PC-3 (cell line): ENCODE results near the gene HFM1. TPM values are rescaled to one million over a fixed set of nuclear protein-coding genes. Genes with fewer than 3 reads are reported as not detected.

Experiments used
- ATAC-seq: fragments of 200-7000 bp; cut with Tn5 transposase; 2 replicates; pipeline ENCODE4 v1.9.1; 2020; ENCODE audit warnings: mild to moderate bottlenecking, moderate library complexity
- BruUV-seq: library from RNA; stranded (reverse); fragments of 400-500 nt; replicated peaks from 2 replicates; lab custom pipeline; 2021; lab: Mats Ljungman, UMichigan
- CTCF ChIA-PET: fragments of 300-600 bp; sonication (Branson Sonifier 250); formaldehyde crosslinking; loops from one replicate; lab custom pipeline; 2022; ENCODE audit warnings: antibody characterized with exemption; lab: Charles Lee
- POLR2A ChIA-PET: fragments of 300-600 bp; sonication (Branson Sonifier 250); formaldehyde crosslinking; loops from one replicate; lab custom pipeline; 2022; ENCODE audit warnings: antibody characterized with exemption; ENCODE audit not compliant: unreplicated experiment; lab: Charles Lee
- DNase-seq: peaks from one replicate; pipeline ENCODE4 v3.0.0-alpha.2; 2015
- H2AFZ ChIP-seq: fragments of 300-600 bp; sonication (generic); 2 replicates; pipeline ENCODE4 v1.6.0; 2016; ENCODE audit warnings: antibody characterized with exemption, low read length
- H3F3A ChIP-seq: fragments of 300-600 bp; sonication (generic); one replicate; pipeline ENCODE4 v1.6.0; 2017; ENCODE audit warnings: antibody characterized with exemption, low read length, control low read depth, mild to moderate bottlenecking; ENCODE audit not compliant: unreplicated experiment
- H3K27ac ChIP-seq: fragments of 300-600 bp; sonication (generic); 2 replicates; pipeline ENCODE4 v1.5.1; 2016; ENCODE audit warnings: mild to moderate bottlenecking, low read length
- H3K27me3 ChIP-seq: fragments of 300-600 bp; sonication (generic); 2 replicates; pipeline ENCODE4 v1.6.1; 2016; ENCODE audit warnings: low read length, mixed read lengths
- H3K36me3 ChIP-seq: fragments of 300-600 bp; sonication (generic); 2 replicates; pipeline ENCODE4 v1.6.1; 2016; ENCODE audit warnings: low read depth, mixed run types, low read length, mixed read lengths
- H3K4me1 ChIP-seq: fragments of 300-600 bp; sonication (generic); 2 replicates; pipeline ENCODE4 v1.5.1; 2016; ENCODE audit warnings: low read length; ENCODE audit not compliant: insufficient read depth
- H3K4me2 ChIP-seq: fragments of 300-600 bp; sonication (generic); 2 replicates; pipeline ENCODE4 v1.6.0; 2016; ENCODE audit warnings: low read length
- H3K4me3 ChIP-seq: fragments of 300-600 bp; sonication (generic); 2 replicates; pipeline ENCODE4 v1.5.1; 2016; ENCODE audit warnings: mild to moderate bottlenecking, low read length, mixed read lengths
- H3K79me2 ChIP-seq: fragments of 300-600 bp; sonication (generic); 2 replicates; pipeline ENCODE4 v1.6.1; 2017; ENCODE audit warnings: low read length, mixed read lengths
- H3K9ac ChIP-seq: fragments of 300-600 bp; sonication (generic); 2 replicates; pipeline ENCODE4 v1.6.0; 2016; ENCODE audit warnings: mild to moderate bottlenecking, low read length
- H3K9me2 ChIP-seq: fragments of 300-600 bp; sonication (generic); replicated peaks from 2 replicates; pipeline ENCODE4 v1.6.1; 2016; ENCODE audit warnings: mixed run types, low read length, mixed read lengths
- H3K9me3 ChIP-seq: fragments of 300-600 bp; sonication (generic); 2 replicates; pipeline ENCODE4 v1.6.1; 2016; ENCODE audit warnings: low read length, mixed read lengths
- H4K20me1 ChIP-seq: fragments of 300-600 bp; sonication (generic); 2 replicates; pipeline ENCODE4 v1.6.1; 2016; ENCODE audit warnings: low read length, mixed read lengths
- CTCF ChIP-seq: fragments of 300-600 bp; sonication (generic); conservative IDR thresholded peaks from 2 replicates; pipeline ENCODE4 v1.5.1; 2017; ENCODE audit warnings: antibody characterized with exemption, low read depth, mild to moderate bottlenecking, low read length
- EZH2 ChIP-seq: fragments of 300-600 bp; sonication (generic); IDR thresholded peaks from one replicate; pipeline ENCODE4 v1.6.1; 2017; ENCODE audit warnings: antibody characterized with exemption, mild to moderate bottlenecking, low read length; ENCODE audit not compliant: unreplicated experiment
- EZH2phosphoT487 ChIP-seq: fragments of 300-600 bp; sonication (generic); IDR thresholded peaks from 2 replicates; pipeline ENCODE4 v1.6.1; 2018; ENCODE audit warnings: mild to moderate bottlenecking, antibody characterized with exemption, low read length, borderline replicate concordance
- intact Hi-C: fragments of 100-400 bp; cut with micrococcal nuclease; formaldehyde crosslinking; loops from 2 replicates; pipeline ENCODE4 v1.9.0; 2023
- total RNA-seq: library from RNA; depleted of rRNA; stranded (reverse); fragments of >200 nt; gene quantifications from 2 replicates; pipeline ENCODE4 v1.2.3, GENCODE V29; 2014

Gene HFM1
- total RNA-seq, 1 experiment from 2014 or later, result not detected

- Histone ChIP-seq H3K4me2 (no peak overlapping the region), H3K27me3 (peaks cover 36% of the 10 kb centered on the region), H3K27ac (no peak overlapping the region), H4K20me1 (no peaks in the 10 kb centered on the region), H3K4me1 (no peaks in the 10 kb centered on the region), H3K4me3 (no peak overlapping the region), H3K9ac (no peak overlapping the region), H3K9me3 (no peaks in the 10 kb centered on the region), H3F3A (no peaks in the 10 kb centered on the region), H3K36me3 (no peaks in the 10 kb centered on the region), H3K9me2 (no peaks in the 10 kb centered on the region), H3K79me2 (no peaks in the 10 kb centered on the region), H2AFZ (no peak overlapping the region)
- DNase-seq, result peak; percentile 35
- TF ChIP-seq CTCF, result no peak
- TF ChIP-seq EZH2, result no peak
- TF ChIP-seq EZH2phosphoT487, result no peak
- POLR2A ChIA-PET, result no interaction called here
- BruUV-seq, result no TSS peak
- ATAC-seq, result peak; percentile 18; the same call in 1 of the 2 replicates
- CTCF ChIA-PET, result no interaction called here
- intact Hi-C loops, result loop anchor here (10.0 kb wide), 1 partner anchor 1159 kb away; no protein-coding TSS in a partner anchor
Observed at GRCh38 chr1:91273875-91274274, 130.8 kb downstream of the HFM1 start.

- no peak for TF ChIP-seq EZH2
- no peak for TF ChIP-seq CTCF
- no peak for TF ChIP-seq EZH2phosphoT487
- Histone ChIP-seq H3K36me3 (no peaks in the 10 kb centered on the region), H2AFZ (no peak overlapping the region), H3K9me3 (no peaks in the 10 kb centered on the region), H3K27me3 (peaks cover 61% of the 10 kb centered on the region), H3K79me2 (no peaks in the 10 kb centered on the region), H3F3A (no peaks in the 10 kb centered on the region), H3K27ac (no peak overlapping the region), H3K4me1 (no peaks in the 10 kb centered on the region), H4K20me1 (no peaks in the 10 kb centered on the region), H3K4me3 (no peak overlapping the region), H3K9ac (no peak overlapping the region), H3K4me2 (no peak overlapping the region), H3K9me2 (no peaks in the 10 kb centered on the region)
- ChIA-PET CTCF (no interaction called here), POLR2A (no interaction called here)
- intact Hi-C loops, result no loop called here
- ATAC-seq (no peak), DNase-seq (no peak)
- no TSS peak for BruUV-seq
Observed at GRCh38 chr1:91261655-91262054, 143.0 kb downstream of the HFM1 start.

- ChIA-PET POLR2A (interaction anchor here (0.5 kb wide), 1 partner anchor 224 kb away, joined by 5 read pairs; no protein-coding TSS in a partner anchor), CTCF (interaction anchor here (0.5 to 1.8 kb wide), 2 partner anchors 79 to 255 kb away, joined by 4 to 6 read pairs; partner anchors contain the start of gene CDC7)
- Histone ChIP-seq H3K27me3 (peaks cover 10% of the 10 kb centered on the region), H3K79me2 (no peaks in the 10 kb centered on the region), H3K27ac (no peak overlapping the region), H2AFZ (no peak overlapping the region), H3K4me1 (no peaks in the 10 kb centered on the region), H3K9ac (no peak overlapping the region), H3K4me3 (no peak overlapping the region), H3K9me3 (no peaks in the 10 kb centered on the region), H3K4me2 (no peak overlapping the region), H4K20me1 (no peaks in the 10 kb centered on the region), H3K9me2 (no peaks in the 10 kb centered on the region), H3K36me3 (no peaks in the 10 kb centered on the region), H3F3A (no peaks in the 10 kb centered on the region)
- DNase-seq, result no peak
- BruUV-seq, result no TSS peak
- TF ChIP-seq EZH2phosphoT487, result no peak
- no peak for TF ChIP-seq CTCF
- TF ChIP-seq EZH2, result no peak
- intact Hi-C loops, result no loop called here
- ATAC-seq, result no peak
Observed at GRCh38 chr1:91245435-91245834, 159.2 kb downstream of the HFM1 start.
